Panc1 (cell line): ENCODE results near the gene AKT1. TPM values are rescaled to one million over a fixed set of nuclear protein-coding genes. Genes with fewer than 3 reads are reported as not detected.

Experiments used
- ATAC-seq: fragments of 200-7000 bp; cut with Tn5 transposase; 2 replicates; pipeline ENCODE4 v1.9.1; 2020; ENCODE audit warnings: mild to moderate bottlenecking, moderate library complexity
- BruUV-seq: library from RNA; stranded (reverse); fragments of 400-500 nt; replicated peaks from 2 replicates; lab custom pipeline; 2021; lab: Mats Ljungman, UMichigan
- CTCF ChIA-PET: fragments of 300-600 bp; sonication (Branson Sonifier 250); formaldehyde crosslinking; loops from one replicate; lab custom pipeline; 2022; ENCODE audit warnings: antibody characterized with exemption; lab: Charles Lee
- POLR2A ChIA-PET: fragments of 300-600 bp; sonication (Branson Sonifier 250); formaldehyde crosslinking; loops from one replicate; lab custom pipeline; 2022; ENCODE audit warnings: antibody characterized with exemption; lab: Charles Lee
- DNase-seq: peaks from one replicate; pipeline ENCODE4 v3.0.0-alpha.2; 2010; ENCODE audit warnings: low read depth, low spot score
- H3K27ac ChIP-seq: 2 replicates; pipeline ENCODE4 v1.5.1; 2011; ENCODE audit warnings: mild to moderate bottlenecking, low read length, inconsistent platforms
- H3K27me3 ChIP-seq: fragments of 200-500 bp; sonication (Bioruptor generic); 2 replicates; pipeline ENCODE4 v1.6.0; 2014; ENCODE audit warnings: low read length, inconsistent platforms; ENCODE audit not compliant: control insufficient read depth, insufficient read depth
- H3K36me3 ChIP-seq: fragments of 200-500 bp; sonication (Bioruptor generic); 2 replicates; pipeline ENCODE4 v1.5.1; 2014; ENCODE audit warnings: inconsistent platforms, mild to moderate bottlenecking, low read length, moderate library complexity; ENCODE audit not compliant: control insufficient read depth, insufficient read depth
- H3K4me1 ChIP-seq: 2 replicates; pipeline ENCODE4 v1.5.1; 2011; ENCODE audit warnings: inconsistent platforms, mild to moderate bottlenecking, low read length, moderate library complexity; ENCODE audit not compliant: control insufficient read depth, insufficient read depth
- H3K4me3 ChIP-seq, 2 experiments: 2 replicates each; pipeline ENCODE4 v1.5.1; 2011 to 2012; ENCODE audit warnings: low read depth in 2 of 2, low read length in 2 of 2, mild to moderate bottlenecking in 2 of 2, inconsistent platforms in 1 of 2, moderate library complexity in 1 of 2
- H3K9me3 ChIP-seq: fragments of 200-500 bp; sonication (Bioruptor generic); 2 replicates; pipeline ENCODE4 v1.5.1; 2014; ENCODE audit warnings: low read depth, mild to moderate bottlenecking, inconsistent platforms, low read length, moderate library complexity; ENCODE audit not compliant: control insufficient read depth, insufficient read depth
- CTCF ChIP-seq: fragments of 450-650 bp; IDR thresholded peaks from 2 replicates; pipeline ENCODE4 v1.5.1; 2017; ENCODE audit warnings: mild to moderate bottlenecking
- POLR2AphosphoS5 ChIP-seq: IDR thresholded peaks from 2 replicates; pipeline ENCODE4 v1.6.1; 2012; ENCODE audit warnings: mild to moderate bottlenecking, low read depth, low read length, moderate library complexity
- REST ChIP-seq, 2 experiments: IDR thresholded peaks; 2 replicates each; pipeline ENCODE4 v1.6.1; 2011 to 2012; ENCODE audit warnings: low read depth in 2 of 2, control low read depth in 1 of 2, low read length in 1 of 2, mild to moderate bottlenecking in 1 of 2, moderate library complexity in 1 of 2; ENCODE audit not compliant: insufficient read depth in 1 of 2
- SIN3A ChIP-seq: IDR thresholded peaks from 2 replicates; pipeline ENCODE4 v1.6.1; 2012; ENCODE audit warnings: low read depth, mild to moderate bottlenecking, low read length, moderate library complexity, borderline replicate concordance; ENCODE audit not compliant: insufficient read depth
- TCF7L2 ChIP-seq: IDR thresholded peaks from 2 replicates; pipeline ENCODE4 v1.6.1; 2011; ENCODE audit warnings: mild to moderate bottlenecking, low read depth, low read length, inconsistent platforms
- in situ Hi-C: cut with HindIII; loops from 2 replicates; pipeline ENCODE4 v1.10.0; 2016; ENCODE audit warnings: low sequenced_read_pairs, low pct_unique_long_range_greater_than_20kb
- intact Hi-C: fragments of 100-400 bp; cut with micrococcal nuclease; formaldehyde crosslinking; loops from one replicate; pipeline ENCODE4 v1.10.0; 2022; ENCODE audit not compliant: unreplicated experiment
- total RNA-seq: library from RNA; stranded (reverse); gene quantifications from one replicate; pipeline ENCODE4 v1.2.1, GENCODE V29; 2021; ENCODE audit not compliant: unreplicated experiment

The AKT1 gene
- total RNA-seq, 1 experiment from 2014 or later: 175 TPM

- no peaks in the 10 kb centered on the region for H3K27me3 ChIP-seq
- POLR2A ChIA-PET: no interaction called here
- ATAC-seq: no peak
- no peak overlapping the region for H3K4me3 ChIP-seq
- BruUV-seq: no TSS peak
- no peaks in the 10 kb centered on the region for H3K9me3 ChIP-seq
- no peaks in the 10 kb centered on the region for H3K36me3 ChIP-seq
- H3K27ac ChIP-seq: no peak overlapping the region
- CTCF ChIA-PET: no interaction called here
- H3K4me1 ChIP-seq: 0 out of 2 replicates have a peak, but pooled peaks cover 6% of the 10 kb centered on the region
- no peak for DNase-seq
- in situ Hi-C loops (no loop called here), intact Hi-C loops (no loop called here)
- no peak for TF ChIP-seq REST (IDR thresholded peaks at IDR 0.05; ENCODE audit: insufficient read depth in 1 of 2, low read depth in 2 of 2, low read length in 1 of 2)
These were observed 9.9 kb downstream of the AKT1 start for GRCh38 chr14:104785708-104786080.

GRCh38 chr14:104784846-104785707 is 10.5 kb downstream of the AKT1 start:
- no peak overlapping the region for H3K27ac ChIP-seq
- ChIA-PET CTCF (no interaction called here), POLR2A (no interaction called here)
- H3K36me3 ChIP-seq: no peaks in the 10 kb centered on the region
- H3K4me1 ChIP-seq: 0 out of 2 replicates have a peak, but pooled peaks cover 6% of the 10 kb centered on the region
- ATAC-seq: no peak
- H3K9me3 ChIP-seq: no peaks in the 10 kb centered on the region
- intact Hi-C loops (no loop called here), in situ Hi-C loops (no loop called here)
- TF ChIP-seq SIN3A: no peak
- TF ChIP-seq TCF7L2: no peak
- no peak for TF ChIP-seq POLR2AphosphoS5
- no peak for TF ChIP-seq REST (IDR thresholded peaks at IDR 0.05; ENCODE audit: insufficient read depth in 1 of 2, low read depth in 2 of 2, low read length in 1 of 2)
- TF ChIP-seq CTCF: no peak
- no TSS peak for BruUV-seq
- DNase-seq: no peak
- H3K27me3 ChIP-seq: no peaks in the 10 kb centered on the region
- H3K4me3 ChIP-seq: no peak overlapping the region
